K562 (cell line): Measurements from ENCODE around the gene NDUFB10. TPM values are rescaled to one million over a fixed set of nuclear protein-coding genes. Genes with fewer than 3 reads are reported as not detected.

Experiments used
- ATAC-seq: fragments of 200-7000 bp; cut with Tn5 transposase; 3 replicates; pipeline ENCODE4 v1.9.1; 2020; ENCODE audit warnings: moderate library complexity
- BruUV-seq: library from RNA; stranded (reverse); fragments of 400-500 nt; replicated peaks from 2 replicates; lab custom pipeline; 2021; lab: Mats Ljungman, UMichigan
- CTCF ChIA-PET: fragments of 300-600 bp; formaldehyde crosslinking; extraction: SDS; loops from one replicate; lab custom pipeline; 2021; ENCODE audit warnings: low intra/inter-chr PET ratio; lab: Yijun Ruan, JAX
- POLR2A ChIA-PET: fragments of 300-600, 350-650 bp; sonication (Branson Sonifier 250); formaldehyde crosslinking; extraction: SDS; loops from one replicate; lab custom pipeline; 2021; ENCODE audit warnings: antibody characterized with exemption, inconsistent platforms; lab: Yijun Ruan, JAX
- DNase-seq, 4 experiments: peaks; one replicate each; pipeline versions ENCODE4 v3.0.0 to v3.0.0-alpha.2; 2011 to 2018; ENCODE audit warnings: low spot score in 3 of 4, mixed read lengths in 3 of 4; ENCODE audit errors: extremely low read depth in 1 of 4
- FAIRE-seq: peaks from 2 replicates; lab custom pipeline; 2011; peaks lifted over from hg19 to GRCh38; lab: Jason Lieb, UNC
- H2AFZ ChIP-seq: 2 replicates; pipeline ENCODE4 v1.6.0; 2011; ENCODE audit warnings: low read depth, low read length, control low read depth, inconsistent platforms
- H3K27ac ChIP-seq: fragments of 200-600 bp; 3 replicates; pipeline ENCODE4 v1.8.0; 2011; ENCODE audit warnings: low read depth, mild to moderate bottlenecking, control low read depth, inconsistent platforms, low read length, moderate library complexity, mixed read lengths; ENCODE audit errors: extremely low read depth
- H3K27me3 ChIP-seq, 2 experiments: fragments of 300-600 bp in 1 of 2; 2 replicates in 1 of 2; 3 replicates in 1 of 2; pipeline versions ENCODE4 v1.6.0 to v1.8.0; 2011; ENCODE audit warnings: inconsistent platforms in 2 of 2, low read length in 2 of 2, mild to moderate bottlenecking in 1 of 2, mixed read lengths in 1 of 2, moderate library complexity in 1 of 2; ENCODE audit not compliant: control insufficient read depth in 2 of 2, insufficient read depth in 2 of 2
- H3K36me3 ChIP-seq: fragments of 300-600 bp; 3 replicates; pipeline ENCODE4 v1.8.0; 2011; ENCODE audit warnings: mild to moderate bottlenecking, low read length, inconsistent platforms; ENCODE audit not compliant: control insufficient read depth, insufficient read depth
- H3K4me1 ChIP-seq, 2 experiments: fragments of 200-600 bp in 1 of 2; replicated peaks in 1 of 2; 2 replicates in 1 of 2; 3 replicates in 1 of 2; pipeline versions ENCODE4 v1.5.1 to v1.8.0; 2011; ENCODE audit warnings: inconsistent platforms in 2 of 2, low read length in 2 of 2, mild to moderate bottlenecking in 1 of 2, mixed read lengths in 1 of 2, moderate library complexity in 1 of 2; ENCODE audit not compliant: control insufficient read depth in 2 of 2, insufficient read depth in 2 of 2
- H3K4me2 ChIP-seq: 2 replicates; pipeline ENCODE4 v1.6.1; 2011; ENCODE audit warnings: low read length, control low read depth, inconsistent platforms, mixed read lengths; ENCODE audit not compliant: insufficient read depth
- H3K4me3 ChIP-seq: fragments of 200-600 bp; sonication (generic), shearing (Covaris generic); 2 replicates; pipeline ENCODE4 v1.5.1; 2016; ENCODE audit warnings: control low read depth, inconsistent platforms
- H3K79me2 ChIP-seq: fragments of 200-600 bp; 3 replicates; pipeline ENCODE4 v1.8.0; 2011; ENCODE audit warnings: low read length, inconsistent platforms; ENCODE audit not compliant: control insufficient read depth, insufficient read depth
- H3K9ac ChIP-seq, 2 experiments: 2 replicates each; pipeline versions ENCODE4 v1.6.0 to v1.6.1; 2011; ENCODE audit warnings: low read depth in 2 of 2, low read length in 2 of 2, control low read depth in 1 of 2, inconsistent platforms in 1 of 2, mild to moderate bottlenecking in 1 of 2, mixed read lengths in 1 of 2; ENCODE audit not compliant: insufficient read depth in 1 of 2
- H3K9me1 ChIP-seq: one replicate; pipeline ENCODE4 v1.6.0; 2011; ENCODE audit warnings: inconsistent platforms, mild to moderate bottlenecking, low read length, moderate library complexity; ENCODE audit not compliant: control insufficient read depth, insufficient read depth
- H3K9me3 ChIP-seq: replicated peaks from 2 replicates; pipeline ENCODE4 v1.5.1; 2011; ENCODE audit warnings: low read depth, low read length, inconsistent platforms; ENCODE audit not compliant: control insufficient read depth, insufficient read depth
- H4K20me1 ChIP-seq: replicated peaks from 2 replicates; pipeline ENCODE4 v1.6.1; 2011; ENCODE audit warnings: low read length, inconsistent platforms, mixed read lengths; ENCODE audit not compliant: control insufficient read depth, insufficient read depth
- BRD9 ChIP-seq: fragments of 450-650 bp; IDR thresholded peaks from 2 replicates; pipeline ENCODE4 v1.6.1; 2018; ENCODE audit warnings: low read depth; ENCODE audit not compliant: partially characterized antibody
- CHD1 ChIP-seq: fragments of 200-600 bp; sonication (generic); IDR thresholded peaks from one replicate; pipeline ENCODE4 v1.6.1; 2012; ENCODE audit warnings: mild to moderate bottlenecking, moderate library complexity, low read length, inconsistent platforms
- CSDE1 ChIP-seq, 2 experiments: fragments of 450-650 bp; IDR thresholded peaks; 2 replicates each; pipeline ENCODE4 v1.6.1; 2016; ENCODE audit warnings: mild to moderate bottlenecking in 1 of 2
- HCFC1 ChIP-seq: IDR thresholded peaks from 2 replicates; pipeline ENCODE4 v1.6.1; 2012; ENCODE audit warnings: low read depth, low read length, improper control_type of control experiment
- KLF10 ChIP-seq: fragments of 250-450 bp; sonication (Bioruptor Pico); IDR thresholded peaks from 2 replicates; pipeline ENCODE4 v1.6.1; 2021; ENCODE audit warnings: matching md5 sums
- MEIS2 ChIP-seq: fragments of 450-650 bp; IDR thresholded peaks from 2 replicates; pipeline ENCODE4 v1.6.1; 2014; ENCODE audit warnings: mild to moderate bottlenecking; ENCODE audit not compliant: partially characterized antibody
- MXI1 ChIP-seq: IDR thresholded peaks from 2 replicates; pipeline ENCODE4 v1.6.1; 2011; ENCODE audit warnings: low read depth, mild to moderate bottlenecking, improper control_type of control experiment, low read length
- MYBL2 ChIP-seq, 2 experiments: fragments of 450-650 bp in 1 of 2; sonication (generic) in 1 of 2; formaldehyde crosslinking in 1 of 2; IDR thresholded peaks; 2 replicates each; pipeline versions ENCODE4 v1.6.1 to v1.8.1; 2017 to 2022; ENCODE audit warnings: borderline replicate concordance in 1 of 2, inconsistent platforms in 1 of 2, low read depth in 1 of 2, mild to moderate bottlenecking in 1 of 2, missing genetic modification reagents in 1 of 2, moderate library complexity in 1 of 2
- NCOA1 ChIP-seq: fragments of 450-650 bp; IDR thresholded peaks from 2 replicates; pipeline ENCODE4 v1.6.1; 2016; ENCODE audit warnings: low read depth
- NCOA2 ChIP-seq, 2 experiments: fragments of 450-650 bp; IDR thresholded peaks; 2 replicates each; pipeline ENCODE4 v1.6.1; 2018; ENCODE audit warnings: mild to moderate bottlenecking in 2 of 2, moderate library complexity in 1 of 2; ENCODE audit not compliant: partially characterized antibody in 2 of 2
- NFE2 ChIP-seq: IDR thresholded peaks from 2 replicates; pipeline ENCODE4 v1.6.1; 2014; ENCODE audit warnings: antibody characterized with exemption, low read depth
- PRMT5 ChIP-seq: sonication (generic); formaldehyde crosslinking; IDR thresholded peaks from 2 replicates; pipeline ENCODE4 v1.5.0; 2020; ENCODE audit warnings: missing genetic modification reagents
- RFX5 ChIP-seq: IDR thresholded peaks from 2 replicates; pipeline ENCODE4 v1.6.1; 2011; ENCODE audit warnings: low read depth, mild to moderate bottlenecking, improper control_type of control experiment, low read length
- SNRNP70 ChIP-seq: fragments of 200-400 bp; formaldehyde crosslinking; optimal IDR thresholded peaks from 2 replicates; pipeline ENCODE3; 2017; ENCODE audit warnings: low read depth, low read length
- SOX6 ChIP-seq: fragments of 450-650 bp; IDR thresholded peaks from 2 replicates; pipeline ENCODE4 v1.6.1; 2014; ENCODE audit warnings: mild to moderate bottlenecking
- ZFP1 ChIP-seq: fragments of 450-650 bp; formaldehyde crosslinking; IDR thresholded peaks from 2 replicates; pipeline ENCODE4 v1.4.0; 2020; ENCODE audit warnings: mild to moderate bottlenecking, mixed read lengths
- ZFX ChIP-seq: sonication (generic); formaldehyde crosslinking; IDR thresholded peaks from 2 replicates; pipeline ENCODE4 v1.8.0; 2022; ENCODE audit warnings: mild to moderate bottlenecking, missing genetic modification reagents, moderate library complexity
- ZNF174 ChIP-seq: fragments of 250-450 bp; sonication (Bioruptor Pico); IDR thresholded peaks from 2 replicates; pipeline ENCODE4 v1.4.0; 2020; ENCODE audit warnings: mild to moderate bottlenecking
- ZNF76 ChIP-seq: fragments of 250-450 bp; sonication (Bioruptor Pico); IDR thresholded peaks from 2 replicates; pipeline ENCODE4 v1.4.0; 2020; ENCODE audit warnings: mild to moderate bottlenecking, moderate library complexity, borderline replicate concordance
- ZNF77 ChIP-seq: fragments of 250-450 bp; sonication (Bioruptor Pico); IDR thresholded peaks from 2 replicates; pipeline ENCODE4 v1.5.0; 2020
- whole genome bisulfite sequencing: fragments of 100-300 bp; shearing (Covaris generic); methylation state at CpG from one replicate; pipeline ENCODE4 v1.1.6; 2016; ENCODE audit warnings: low coverage, mixed read lengths; ENCODE audit not compliant: insufficient coverage; ENCODE audit errors: missing lambda C conversion rate; 5-methylcytosine and 5-hydroxymethylcytosine counted together
- in situ Hi-C: fragments of 300-500 bp; cut with MboI; formaldehyde crosslinking; loops from 4 replicates; pipeline ENCODE4 v1.15.0; 2018; ENCODE audit warnings: inconsistent platforms, mixed read lengths
- intact Hi-C: fragments of 100-400 bp; cut with micrococcal nuclease; formaldehyde crosslinking; loops from 2 replicates; pipeline ENCODE4 v1.14.2; 2022
- polyA plus RNA-seq, 8 experiments: library from polyadenylated mRNA; depleted of rRNA in 4 of 8; stranded (reverse) in 5 of 8; unstranded in 3 of 8; fragments of >200 nt; fragmentation: Nextera tagmentation in 2 of 8; fragmentation: Illumina TruSeq in 1 of 8; extraction: Ambion mirVana in 2 of 8; extraction: Trizol in 1 of 8; gene quantifications; 2 replicates each; pipeline versions ENCODE4 v1.2.1 to v1.2.3, GENCODE V29; 2011 to 2014; ENCODE audit warnings: inconsistent platforms in 1 of 8, missing spikeins in 1 of 8
- total RNA-seq, 7 experiments: library from RNA; depleted of rRNA in 6 of 7; stranded (reverse); fragments of >200 nt in 6 of 7; fragmentation: Illumina TruSeq in 2 of 7; extraction: Trizol in 2 of 7; gene quantifications; 2 replicates each; pipeline versions ENCODE4 v1.2.1 to v1.2.3, GENCODE V29; 2011 to 2021; ENCODE audit warnings: low replicate concordance in 1 of 7
- TF ChIP-seq, protein P1 (sequence below): fragments of 250-450 bp; sonication (Bioruptor Pico); IDR thresholded peaks from 2 replicates; pipeline ENCODE4 v1.5.0; 2020; ENCODE audit warnings: mild to moderate bottlenecking
- TF ChIP-seq, protein P2 (sequence below): sonication (generic); formaldehyde crosslinking; IDR thresholded peaks from 2 replicates; pipeline ENCODE4 v1.8.1; 2023; ENCODE audit warnings: mild to moderate bottlenecking, missing genetic modification reagents

NDUFB10 gene
- total and polyA plus RNA-seq, 9 of the 15 experiments (the other 6 are each of a cell fraction or from before 2014, with no cell fraction given), result 69.3 to 527 (median 161) TPM

GRCh38 chr16:1936945-1937479 lies 22.3 kb upstream of the NDUFB10 start (continued):
- TF ChIP-seq RFX5, result no peak
- TF ChIP-seq ZNF76 (CRISPR knock-in tag), result no peak
- TF ChIP-seq NCOA2 (IDR thresholded peaks at IDR 0.05; ENCODE audit: partially characterized antibody in 2 of 2), result no peak
- no peak for TF ChIP-seq MYBL2 (IDR thresholded peaks at IDR 0.05; ENCODE audit: low read depth)
- no peak for TF ChIP-seq MYBL2 (CRISPR knock-in tag; IDR thresholded peaks at IDR 0.05; ENCODE audit: borderline replicate concordance)
- no peak for TF ChIP-seq MEIS2
- no peak for TF ChIP-seq KLF10 (CRISPR knock-in tag)
- TF ChIP-seq SNRNP70, result no peak

- H3K36me3 ChIP-seq, result peaks cover 37% of the 10 kb centered on the region; the same call in 2 of the 3 replicates
- DNase-seq, result no peak
- H3K9me1 ChIP-seq, result peaks cover 8% of the 10 kb centered on the region
- no peak for FAIRE-seq
- ATAC-seq, result no peak
- no peak overlapping the region for H3K9ac ChIP-seq
- peaks cover 7% of the 10 kb centered on the region for H4K20me1 ChIP-seq
- H2AFZ ChIP-seq, result no peak overlapping the region
- H3K4me2 ChIP-seq, result no peak overlapping the region
- H3K4me1 ChIP-seq, result peaks cover 22 to 48% of the 10 kb centered on the region in 2 experiments
- H3K9me3 ChIP-seq, result no peaks in the 10 kb centered on the region
- in situ Hi-C loops (no loop called here), intact Hi-C loops (no loop called here)
- no peak overlapping the region for H3K4me3 ChIP-seq
- POLR2A ChIA-PET, result interaction anchor here (0.9 kb wide), 1 partner anchor 27 kb away, joined by 3 read pairs; no protein-coding TSS in a partner anchor
- CTCF ChIA-PET, result no interaction called here
- H3K79me2 ChIP-seq, result peaks cover 20% of the 10 kb centered on the region
- 92% methylated on average over 10 of the region's 10 CpGs for WGBS
- TF ChIP-seq PRMT5 (CRISPR knock-in tag), result no peak
- TF ChIP-seq CSDE1 (IDR thresholded peaks at IDR 0.05), result no peak
- no peak for TF ChIP-seq CHD1
- TF ChIP-seq BRD9, result no peak
- TF ChIP-seq, protein P1, sequence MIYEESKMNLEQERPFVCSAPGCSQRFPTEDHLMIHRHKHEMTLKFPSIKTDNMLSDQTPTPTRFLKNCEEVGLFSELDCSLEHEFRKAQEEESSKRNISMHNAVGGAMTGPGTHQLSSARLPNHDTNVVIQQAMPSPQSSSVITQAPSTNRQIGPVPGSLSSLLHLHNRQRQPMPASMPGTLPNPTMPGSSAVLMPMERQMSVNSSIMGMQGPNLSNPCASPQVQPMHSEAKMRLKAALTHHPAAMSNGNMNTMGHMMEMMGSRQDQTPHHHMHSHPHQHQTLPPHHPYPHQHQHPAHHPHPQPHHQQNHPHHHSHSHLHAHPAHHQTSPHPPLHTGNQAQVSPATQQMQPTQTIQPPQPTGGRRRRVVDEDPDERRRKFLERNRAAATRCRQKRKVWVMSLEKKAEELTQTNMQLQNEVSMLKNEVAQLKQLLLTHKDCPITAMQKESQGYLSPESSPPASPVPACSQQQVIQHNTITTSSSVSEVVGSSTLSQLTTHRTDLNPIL, result no peak
- no peak for TF ChIP-seq ZNF174 (CRISPR knock-in tag)
- TF ChIP-seq NFE2, result no peak
- TF ChIP-seq ZFP1 (CRISPR knock-in tag), result no peak
- TF ChIP-seq ZFX (CRISPR knock-in tag), result no peak
- no peak for TF ChIP-seq NCOA1
- no peak for TF ChIP-seq ZNF77 (CRISPR knock-in tag)
- TF ChIP-seq SOX6, result no peak
- TF ChIP-seq, protein P2, sequence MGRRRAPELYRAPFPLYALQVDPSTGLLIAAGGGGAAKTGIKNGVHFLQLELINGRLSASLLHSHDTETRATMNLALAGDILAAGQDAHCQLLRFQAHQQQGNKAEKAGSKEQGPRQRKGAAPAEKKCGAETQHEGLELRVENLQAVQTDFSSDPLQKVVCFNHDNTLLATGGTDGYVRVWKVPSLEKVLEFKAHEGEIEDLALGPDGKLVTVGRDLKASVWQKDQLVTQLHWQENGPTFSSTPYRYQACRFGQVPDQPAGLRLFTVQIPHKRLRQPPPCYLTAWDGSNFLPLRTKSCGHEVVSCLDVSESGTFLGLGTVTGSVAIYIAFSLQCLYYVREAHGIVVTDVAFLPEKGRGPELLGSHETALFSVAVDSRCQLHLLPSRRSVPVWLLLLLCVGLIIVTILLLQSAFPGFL (CRISPR knock-in tag), result no peak
- no peak for TF ChIP-seq MXI1
- TF ChIP-seq HCFC1, result no peak
- H3K27me3 ChIP-seq, result no peaks in the 10 kb centered on the region
- H3K27ac ChIP-seq, result no peak overlapping the region
- no TSS peak for BruUV-seq
Measured at GRCh38 chr16:1938316-1938715, 21.0 kb upstream of the NDUFB10 start.
